Gastroesophageal sphincter (tissue), 3 donors: ENCODE results near the gene TNXB.

Source experiments
- CTCF ChIP-seq, 4 experiments: fragments of 200-600 bp in 2 of 4; fragments of 450-650 bp in 2 of 4; sonication (generic) in 1 of 4; IDR thresholded peaks; one replicate each; pipeline ENCODE4 v1.5.1; 2017 to 2019; ENCODE audit warnings: antibody characterized with exemption in 4 of 4, mild to moderate bottlenecking in 2 of 4, moderate library complexity in 2 of 4
- EP300 ChIP-seq: sonication (generic); formaldehyde crosslinking; IDR thresholded peaks from one replicate; pipeline ENCODE4 v1.6.1; 2017; ENCODE audit warnings: antibody characterized with exemption, mild to moderate bottlenecking
- POLR2A ChIP-seq, 2 donors: fragments of 450-650 bp; IDR thresholded peaks; one replicate each; pipeline ENCODE4 v1.6.1; 2017; ENCODE audit warnings: antibody characterized with exemption in 2 of 2, mild to moderate bottlenecking in 2 of 2, moderate library complexity in 1 of 2
- POLR2AphosphoS5 ChIP-seq: sonication (generic); formaldehyde crosslinking; IDR thresholded peaks from one replicate; pipeline ENCODE4 v1.6.1; 2017; ENCODE audit warnings: antibody characterized with exemption

GRCh38 chr6:32158052-32158451 is 48.9 kb upstream of the TNXB start:
- TF ChIP-seq CTCF (IDR thresholded peaks at IDR 0.05): no peak
- no peak for TF ChIP-seq POLR2A (IDR thresholded peaks at IDR 0.05)
- TF ChIP-seq POLR2AphosphoS5: no peak
- TF ChIP-seq EP300: no peak
